Measurements from ENCODE around the gene OR51D1.

DNA sequence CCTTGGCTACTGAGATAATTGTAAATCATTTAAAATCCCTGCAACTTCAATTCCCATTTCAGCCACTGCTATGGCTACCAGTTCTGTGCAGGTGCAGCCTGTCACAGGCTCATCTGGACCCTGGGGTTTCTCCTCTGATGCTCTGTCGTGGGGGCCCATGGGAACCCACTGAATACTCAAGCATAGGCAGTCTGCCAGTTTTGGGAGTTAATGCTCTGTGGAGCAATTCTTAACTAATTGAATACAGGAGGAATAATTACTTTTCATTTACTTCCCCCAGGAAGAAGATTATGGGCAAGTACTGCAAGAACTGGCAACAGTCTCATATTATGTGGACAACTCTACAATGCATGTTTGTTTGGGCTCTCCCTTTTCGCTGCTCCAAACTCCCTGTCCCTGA, 34.5 kb downstream of the OR51D1 start:
- TF ChIP-seq, protein P1, sequence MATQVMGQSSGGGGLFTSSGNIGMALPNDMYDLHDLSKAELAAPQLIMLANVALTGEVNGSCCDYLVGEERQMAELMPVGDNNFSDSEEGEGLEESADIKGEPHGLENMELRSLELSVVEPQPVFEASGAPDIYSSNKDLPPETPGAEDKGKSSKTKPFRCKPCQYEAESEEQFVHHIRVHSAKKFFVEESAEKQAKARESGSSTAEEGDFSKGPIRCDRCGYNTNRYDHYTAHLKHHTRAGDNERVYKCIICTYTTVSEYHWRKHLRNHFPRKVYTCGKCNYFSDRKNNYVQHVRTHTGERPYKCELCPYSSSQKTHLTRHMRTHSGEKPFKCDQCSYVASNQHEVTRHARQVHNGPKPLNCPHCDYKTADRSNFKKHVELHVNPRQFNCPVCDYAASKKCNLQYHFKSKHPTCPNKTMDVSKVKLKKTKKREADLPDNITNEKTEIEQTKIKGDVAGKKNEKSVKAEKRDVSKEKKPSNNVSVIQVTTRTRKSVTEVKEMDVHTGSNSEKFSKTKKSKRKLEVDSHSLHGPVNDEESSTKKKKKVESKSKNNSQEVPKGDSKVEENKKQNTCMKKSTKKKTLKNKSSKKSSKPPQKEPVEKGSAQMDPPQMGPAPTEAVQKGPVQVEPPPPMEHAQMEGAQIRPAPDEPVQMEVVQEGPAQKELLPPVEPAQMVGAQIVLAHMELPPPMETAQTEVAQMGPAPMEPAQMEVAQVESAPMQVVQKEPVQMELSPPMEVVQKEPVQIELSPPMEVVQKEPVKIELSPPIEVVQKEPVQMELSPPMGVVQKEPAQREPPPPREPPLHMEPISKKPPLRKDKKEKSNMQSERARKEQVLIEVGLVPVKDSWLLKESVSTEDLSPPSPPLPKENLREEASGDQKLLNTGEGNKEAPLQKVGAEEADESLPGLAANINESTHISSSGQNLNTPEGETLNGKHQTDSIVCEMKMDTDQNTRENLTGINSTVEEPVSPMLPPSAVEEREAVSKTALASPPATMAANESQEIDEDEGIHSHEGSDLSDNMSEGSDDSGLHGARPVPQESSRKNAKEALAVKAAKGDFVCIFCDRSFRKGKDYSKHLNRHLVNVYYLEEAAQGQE (tag by site-specific recombination; IDR thresholded peaks at IDR 0.05): no peak
- no peak for TF ChIP-seq ZNF585B (tag by site-specific recombination; IDR thresholded peaks at IDR 0.05)
- TF ChIP-seq ZNF510 (tag by site-specific recombination; IDR thresholded peaks at IDR 0.05; ENCODE audit: insufficient replicate concordance): no peak
